Endothelial cell of umbilical vein (primary cell): ENCODE measurements around the gene VAV2. TPM values are rescaled to one million over a fixed set of nuclear protein-coding genes. Genes with fewer than 3 reads are reported as not detected.

Source experiments
- BruUV-seq: library from RNA; stranded (reverse); fragments of 400-500 nt; replicated peaks from 2 replicates; lab custom pipeline; 2021; lab: Mats Ljungman, UMichigan
- CTCF ChIA-PET: fragments of 300-600, 350-600 bp; sonication (Branson Sonifier 250); formaldehyde crosslinking; loops from one replicate; lab custom pipeline; 2021; ENCODE audit warnings: antibody characterized with exemption, inconsistent platforms; lab: Charles Lee
- POLR2A ChIA-PET: fragments of 300-600, 350-600 bp; sonication (Branson Sonifier 250); formaldehyde crosslinking; loops from one replicate; lab custom pipeline; 2021; ENCODE audit warnings: antibody characterized with exemption, inconsistent platforms; lab: Charles Lee
- DNase-seq: peaks from one replicate; pipeline ENCODE4 v3.0.0-alpha.2; 2011; ENCODE audit warnings: low read depth, low spot score
- FAIRE-seq: peaks from 2 replicates; lab custom pipeline; 2011; peaks lifted over from hg19 to GRCh38; lab: Jason Lieb, UNC
- H2AFZ ChIP-seq: 2 replicates; pipeline ENCODE4 v1.6.0; 2012; ENCODE audit warnings: low read depth, low read length, control low read depth, inconsistent platforms
- H3K27ac ChIP-seq: 2 replicates; pipeline ENCODE4 v1.5.1; 2011; ENCODE audit warnings: low read depth, mild to moderate bottlenecking, control low read depth, low read length, moderate library complexity; ENCODE audit not compliant: insufficient read depth
- H3K27me3 ChIP-seq, 2 experiments: 2 replicates each; pipeline versions ENCODE4 v1.6.0 to v1.6.1; 2011; ENCODE audit warnings: low read length in 2 of 2, mixed read lengths in 1 of 2; ENCODE audit not compliant: control insufficient read depth in 2 of 2, insufficient read depth in 2 of 2
- H3K36me3 ChIP-seq, 2 experiments: 2 replicates in 1 of 2; 3 replicates in 1 of 2; pipeline ENCODE4 v1.5.1; 2011; ENCODE audit warnings: low read length in 2 of 2, mild to moderate bottlenecking in 1 of 2, moderate library complexity in 1 of 2; ENCODE audit not compliant: control insufficient read depth in 2 of 2, insufficient read depth in 2 of 2; ENCODE audit errors: extremely low read depth in 1 of 2
- H3K4me1 ChIP-seq: 3 replicates; pipeline ENCODE4 v1.5.1; 2011; ENCODE audit warnings: mild to moderate bottlenecking, low read length; ENCODE audit not compliant: control insufficient read depth, insufficient read depth; ENCODE audit errors: extremely low read depth
- H3K4me2 ChIP-seq: 2 replicates; pipeline ENCODE4 v1.6.1; 2011; ENCODE audit warnings: low read length, control low read depth, mixed read lengths; ENCODE audit not compliant: insufficient read depth
- H3K4me3 ChIP-seq, 3 experiments: fragments of 200-600 bp in 1 of 3; sonication (generic), shearing (Covaris generic) in 1 of 3; replicated peaks in 1 of 3; 2 replicates each; pipeline ENCODE4 v1.5.1; 2011 to 2016; ENCODE audit warnings: control low read depth in 3 of 3, low read length in 3 of 3, mild to moderate bottlenecking in 2 of 3, inconsistent platforms in 1 of 3, low read depth in 1 of 3, moderate library complexity in 1 of 3; ENCODE audit not compliant: insufficient read depth in 1 of 3
- H3K79me2 ChIP-seq: 2 replicates; pipeline ENCODE4 v1.6.0; 2012; ENCODE audit warnings: low read length, inconsistent platforms; ENCODE audit not compliant: control insufficient read depth, insufficient read depth
- H3K9ac ChIP-seq: replicated peaks from 2 replicates; pipeline ENCODE3; 2011; ENCODE audit warnings: low read length, control low read depth; ENCODE audit not compliant: insufficient read depth; ENCODE audit errors: extremely low read depth
- H3K9me1 ChIP-seq: replicated peaks from 3 replicates; pipeline ENCODE4 v1.6.0; 2011; ENCODE audit warnings: mild to moderate bottlenecking, low read length; ENCODE audit not compliant: control insufficient read depth, insufficient read depth; ENCODE audit errors: extremely low read depth
- H3K9me3 ChIP-seq: replicated peaks from 2 replicates; pipeline ENCODE4 v1.5.1; 2012; ENCODE audit warnings: low read length, inconsistent platforms; ENCODE audit not compliant: control insufficient read depth, insufficient read depth
- H4K20me1 ChIP-seq: replicated peaks from 2 replicates; pipeline ENCODE3; 2011; ENCODE audit warnings: mild to moderate bottlenecking, low read length; ENCODE audit not compliant: control insufficient read depth, insufficient read depth; ENCODE audit errors: extremely low read depth
- EZH2 ChIP-seq: IDR thresholded peaks from 2 replicates; pipeline ENCODE4 v1.6.1; 2012; ENCODE audit warnings: borderline replicate concordance, low read depth, mild to moderate bottlenecking, moderate library complexity, low read length, inconsistent platforms; ENCODE audit not compliant: severe bottlenecking
- GATA2 ChIP-seq: IDR thresholded peaks from 2 replicates; pipeline ENCODE4 v1.7.0; 2011; ENCODE audit warnings: low read depth, mild to moderate bottlenecking, moderate library complexity, mixed read lengths, low read length; ENCODE audit not compliant: insufficient read length, insufficient read depth
- JUN ChIP-seq: IDR thresholded peaks from 2 replicates; pipeline ENCODE4 v1.6.1; 2011; ENCODE audit warnings: borderline replicate concordance, low read depth; ENCODE audit not compliant: insufficient read length, insufficient read depth
- MAX ChIP-seq: IDR thresholded peaks from 2 replicates; pipeline ENCODE4 v1.6.1; 2011; ENCODE audit not compliant: insufficient read depth, insufficient read length
- MYC ChIP-seq: IDR thresholded peaks from one replicate; pipeline ENCODE4 v1.6.1; 2011; ENCODE audit warnings: mild to moderate bottlenecking, low read depth, low read length
- POLR2AphosphoS5 ChIP-seq: IDR thresholded peaks from 2 replicates; pipeline ENCODE4 v1.6.1; 2012; ENCODE audit warnings: low read depth, mild to moderate bottlenecking, control low read depth, low read length, moderate library complexity; ENCODE audit not compliant: insufficient read depth
- dilution Hi-C: fragments of 300-500 bp; cut with MboI; formaldehyde crosslinking; loops from one replicate; pipeline ENCODE4 v1.15.0; 2019; ENCODE audit warnings: low sequenced_read_pairs; ENCODE audit not compliant: extremely low pct_ligation_motif_present
- intact Hi-C: fragments of 100-400 bp; cut with micrococcal nuclease; formaldehyde crosslinking; loops from one replicate; pipeline ENCODE4 v1.10.0; 2022
- polyA plus RNA-seq, 4 experiments: library from polyadenylated mRNA; depleted of rRNA in 3 of 4; stranded (reverse) in 3 of 4; unstranded in 1 of 4; fragments of >200 nt; gene quantifications; 2 replicates each; pipeline versions ENCODE4 v1.2.1 to v1.2.3, GENCODE V29; 2011 to 2012; ENCODE audit warnings: missing spikeins in 1 of 4
- total RNA-seq: library from RNA; stranded (reverse); gene quantifications from 2 replicates; pipeline ENCODE4 v1.2.3, GENCODE V29; 2021

The VAV2 gene
- total and polyA plus RNA-seq, 2 donors (not counting 3 experiments of a cell fraction or from before 2014, with no cell fraction given): 10.6 to 30.6 TPM

- Histone ChIP-seq H3K36me3 (no peaks in the 10 kb centered on the region), H3K4me3 (no peak overlapping the region), H3K27me3 (no peaks in the 10 kb centered on the region), H4K20me1 (no peaks in the 10 kb centered on the region), H3K9ac (no peak overlapping the region), H3K9me1 (no peaks in the 10 kb centered on the region), H3K4me2 (no peak overlapping the region), H2AFZ (no peak overlapping the region), H3K4me1 (no peaks in the 10 kb centered on the region), H3K79me2 (no peaks in the 10 kb centered on the region), H3K27ac (no peak overlapping the region), H3K9me3 (no peaks in the 10 kb centered on the region)
- ChIA-PET CTCF (interaction anchor here (1.1 to 2.1 kb wide), 2 partner anchors 29 kb away, joined by 3 to 7 read pairs; no protein-coding TSS in a partner anchor), POLR2A (no interaction called here)
- TF ChIP-seq MYC (no peak), JUN (no peak), MAX (no peak), EZH2 (no peak), POLR2AphosphoS5 (no peak), GATA2 (no peak)
- intact Hi-C loops (no loop called here), dilution Hi-C loops (no loop called here)
- no TSS peak for BruUV-seq
- FAIRE-seq (no peak), DNase-seq (no peak)
Measured at GRCh38 chr9:133713150-133713959, 278.8 kb downstream of the VAV2 start.
